Naive thymus-derived CD4-positive, alpha-beta T cell (primary cell): Measurements from ENCODE around the gene LACTB. TPM values are rescaled to one million over a fixed set of nuclear protein-coding genes. Genes with fewer than 3 reads are reported as not detected.

Experiments
- ATAC-seq: fragments of 150-1000 bp; cut with Tn5 transposase; 2 replicates; pipeline ENCODE4 v1.10.0; 2021; ENCODE audit warnings: mild to moderate bottlenecking, moderate library complexity
- CTCF ChIA-PET: fragments of 350-600 bp; sonication (Branson Sonifier 250); formaldehyde crosslinking; loops from one replicate; lab custom pipeline; 2021; ENCODE audit warnings: antibody characterized with exemption; lab: Charles Lee
- POLR2A ChIA-PET: fragments of 350-600 bp; sonication (Branson Sonifier 250); formaldehyde crosslinking; loops from one replicate; lab custom pipeline; 2021; ENCODE audit warnings: antibody characterized with exemption, inconsistent platforms; lab: Charles Lee
- DNase-seq, 9 donors: peaks; one replicate each; pipeline versions ENCODE4 v3.0.0 to v3.0.0-alpha.2; 2020 to 2022; ENCODE audit warnings: mixed read lengths in 1 of 9
- H3K27ac ChIP-seq: one replicate; pipeline ENCODE4 v1.7.0; 2013; ENCODE audit warnings: mild to moderate bottlenecking, low read depth, low read length, moderate library complexity
- H3K27me3 ChIP-seq, 2 donors: one replicate each; pipeline ENCODE4 v1.7.0; 2013; ENCODE audit warnings: low read length in 2 of 2, mild to moderate bottlenecking in 2 of 2, moderate library complexity in 2 of 2; ENCODE audit not compliant: control insufficient read depth in 2 of 2, insufficient read depth in 2 of 2
- H3K36me3 ChIP-seq, 3 experiments: 1 replicate in 2 of 3; 2 replicates in 1 of 3; pipeline ENCODE4 v1.7.0; 2013; ENCODE audit warnings: low read length in 3 of 3, mild to moderate bottlenecking in 3 of 3, moderate library complexity in 1 of 3; ENCODE audit not compliant: insufficient read depth in 3 of 3, control insufficient read depth in 2 of 3
- H3K4me1 ChIP-seq, 2 donors: one replicate each; pipeline ENCODE4 v1.7.0; 2013; ENCODE audit warnings: low read length in 2 of 2, mild to moderate bottlenecking in 2 of 2, moderate library complexity in 1 of 2; ENCODE audit not compliant: control insufficient read depth in 2 of 2, insufficient read depth in 2 of 2
- H3K4me3 ChIP-seq: 2 replicates; pipeline ENCODE4 v1.7.0; 2013; ENCODE audit warnings: mild to moderate bottlenecking, low read length
- H3K9me3 ChIP-seq, 3 experiments: 1 replicate in 2 of 3; 2 replicates in 1 of 3; pipeline ENCODE4 v1.7.0; 2013; ENCODE audit warnings: low read length in 3 of 3; ENCODE audit not compliant: control insufficient read depth in 2 of 3
- H3K27ac Mint-ChIP-seq, 9 donors: one replicate each; pipeline ENCODE4 v1.8.0; 2020 to 2022; ENCODE audit warnings: mixed read lengths in 9 of 9, mild to moderate bottlenecking in 8 of 9, moderate library complexity in 5 of 9, inconsistent platforms in 2 of 9
- H3K27me3 Mint-ChIP-seq, 5 donors: one replicate each; pipeline ENCODE4 v1.8.0; 2021 to 2022; ENCODE audit warnings: mixed read lengths in 5 of 5, mild to moderate bottlenecking in 1 of 5
- H3K36me3 Mint-ChIP-seq, 5 donors: one replicate each; pipeline ENCODE4 v1.8.0; 2020 to 2022; ENCODE audit warnings: mixed read lengths in 5 of 5, mild to moderate bottlenecking in 3 of 5, inconsistent platforms in 1 of 5
- H3K4me1 Mint-ChIP-seq, 7 donors: one replicate each; pipeline ENCODE4 v1.8.0; 2020 to 2022; ENCODE audit warnings: mixed read lengths in 7 of 7, mild to moderate bottlenecking in 3 of 7, inconsistent platforms in 1 of 7
- H3K4me3 Mint-ChIP-seq, 10 donors: one replicate each; pipeline ENCODE4 v1.8.0; 2020 to 2022; ENCODE audit warnings: mild to moderate bottlenecking in 10 of 10, mixed read lengths in 10 of 10, moderate library complexity in 6 of 10, inconsistent platforms in 2 of 10
- H3K9me3 Mint-ChIP-seq, 11 donors: one replicate each; pipeline ENCODE4 v1.8.0; 2020 to 2022; ENCODE audit warnings: mixed read lengths in 11 of 11, mild to moderate bottlenecking in 4 of 11, inconsistent platforms in 1 of 11, moderate library complexity in 1 of 11
- intact Hi-C, 2 donors: fragments of 100-400 bp; cut with micrococcal nuclease; formaldehyde crosslinking; loops; one replicate each; pipeline ENCODE4 v1.15.1; 2023
- polyA plus RNA-seq, 2 donors: library from polyadenylated mRNA; unstranded; fragments of 300-500 nt; fragmentation: Illumina TruSeq; gene quantifications; one replicate each; pipeline ENCODE4 v1.2.3, GENCODE V29; 2021
- total RNA-seq, 6 experiments: library from RNA in 5 of 6; stranded (reverse) in 5 of 6; gene quantifications; 1 replicate in 5 of 6; 2 replicates in 1 of 6; pipeline ENCODE4 v1.2.3 and lab custom pipeline; 2021 to 2026

The LACTB gene
- total and polyA plus RNA-seq, 7 experiments from 2014 or later, result 8.2 to 23.2 (median 10.4) TPM

DNA sequence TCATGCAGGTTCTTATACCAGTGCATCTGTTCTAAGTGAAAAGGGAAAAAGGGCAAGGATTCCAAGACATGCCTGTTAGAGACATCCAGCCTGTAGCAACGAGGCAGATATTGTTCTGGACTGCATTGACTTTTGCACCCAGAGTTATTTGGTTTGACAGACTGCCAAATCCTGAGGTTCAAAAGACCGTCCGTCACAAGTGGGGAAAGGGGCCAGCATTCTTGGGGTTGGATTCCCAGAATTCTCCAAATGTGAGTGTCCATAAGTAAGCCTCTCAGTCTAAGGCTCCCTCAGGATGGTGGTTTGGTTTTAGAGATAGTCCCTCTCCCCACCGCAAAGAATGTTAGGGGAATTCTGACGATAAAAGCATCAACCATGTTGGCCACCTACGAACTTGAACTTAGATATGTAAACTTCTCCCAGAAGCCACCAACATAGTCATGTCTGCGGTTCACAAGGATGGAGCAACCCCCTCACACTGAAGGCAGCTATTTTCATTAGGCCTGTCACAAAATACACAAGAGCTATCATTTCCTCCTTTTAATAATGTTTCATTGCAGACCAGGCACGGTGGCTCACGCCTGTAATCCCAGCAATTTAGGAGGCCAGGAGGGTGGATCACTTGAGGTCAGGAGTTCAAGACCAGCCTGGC is 13.6 kb upstream of the LACTB start:
- Histone ChIP-seq H3K27me3 (no peaks in the 10 kb centered on the region), H3K36me3 (no peaks in the 10 kb centered on the region), H3K4me3 (no peak overlapping the region), H3K27ac (no peak overlapping the region), H3K9me3 (no peaks in the 10 kb centered on the region), H3K4me1 (no peaks in the 10 kb centered on the region)
- DNase-seq (no peak), ATAC-seq (no peak)
- no peaks in the 10 kb centered on the region for H3K36me3 Mint-ChIP-seq
- POLR2A ChIA-PET, result no interaction called here
- intact Hi-C loops, result no loop called here
- H3K27ac Mint-ChIP-seq, result no peak overlapping the region
- H3K9me3 Mint-ChIP-seq, result peaks cover 0 to 3% (median 0%) of the 10 kb centered on the region in 11 donors
- CTCF ChIA-PET, result no interaction called here
- H3K4me3 Mint-ChIP-seq, result no peak overlapping the region
- H3K4me1 Mint-ChIP-seq, result peaks cover 0 to 2% (median 0%) of the 10 kb centered on the region in 7 donors
- H3K27me3 Mint-ChIP-seq, result peaks cover 4 to 34% (median 5%) of the 10 kb centered on the region in 5 donors

DNA sequence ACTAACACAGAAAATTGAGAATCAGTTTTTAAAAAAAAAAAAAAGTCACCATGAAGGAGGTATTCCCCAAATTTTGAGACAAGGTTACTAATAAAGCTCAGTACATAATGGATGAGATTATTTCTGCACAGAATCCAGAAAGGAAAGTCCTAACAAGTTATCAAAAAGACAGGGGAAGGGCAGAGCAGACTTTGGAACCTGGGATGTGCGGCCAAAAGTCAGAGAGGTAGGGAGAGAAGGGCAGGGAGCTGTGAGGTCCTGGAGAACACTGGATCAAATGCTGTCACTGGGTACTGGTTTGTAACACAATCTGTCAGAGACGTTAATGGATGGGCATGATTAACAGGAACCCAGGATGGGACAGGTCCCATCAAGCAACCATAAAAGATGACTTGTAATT is 12.2 kb upstream of the LACTB start:
- DNase-seq (no peak), ATAC-seq (no peak)
- intact Hi-C loops, result no loop called here
- Mint-ChIP-seq H3K4me1 (peaks cover 0 to 2% (median 0%) of the 10 kb centered on the region in 7 donors), H3K36me3 (no peaks in the 10 kb centered on the region), H3K9me3 (peaks cover 0 to 3% (median 0%) of the 10 kb centered on the region in 11 donors), H3K4me3 (no peak overlapping the region), H3K27ac (no peak overlapping the region), H3K27me3 (peaks cover 4 to 23% (median 5%) of the 10 kb centered on the region in 5 donors)
- H3K9me3 ChIP-seq, result no peaks in the 10 kb centered on the region
- H3K27ac ChIP-seq, result no peak overlapping the region
- no peaks in the 10 kb centered on the region for H3K27me3 ChIP-seq
- H3K36me3 ChIP-seq, result no peaks in the 10 kb centered on the region
- no peaks in the 10 kb centered on the region for H3K4me1 ChIP-seq
- ChIA-PET CTCF (no interaction called here), POLR2A (no interaction called here)
- no peak overlapping the region for H3K4me3 ChIP-seq

DNA sequence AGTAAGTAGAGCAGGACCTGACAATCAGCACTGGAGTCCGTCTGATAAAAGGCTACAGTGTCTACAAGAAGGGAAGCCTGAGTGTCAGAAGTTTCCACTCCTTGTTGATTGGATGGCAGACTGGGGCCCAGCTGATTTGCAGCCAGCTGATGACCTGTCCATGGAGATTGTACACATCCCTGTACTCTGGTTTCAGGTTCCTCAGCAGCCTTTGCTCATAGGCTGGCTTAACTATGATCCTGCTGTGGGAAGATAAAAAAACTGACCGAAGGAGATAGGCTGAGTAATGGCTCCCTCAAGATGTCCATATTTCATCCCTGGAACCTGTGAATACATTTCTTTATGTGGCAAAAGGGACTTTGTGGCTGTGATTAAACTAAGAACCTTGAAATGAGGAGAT is 11.7 kb upstream of the LACTB start:
- no peak overlapping the region for H3K4me3 Mint-ChIP-seq
- ChIA-PET CTCF (no interaction called here), POLR2A (no interaction called here)
- no peak overlapping the region for H3K4me3 ChIP-seq
- H3K36me3 ChIP-seq, result no peaks in the 10 kb centered on the region
- no peaks in the 10 kb centered on the region for H3K27me3 ChIP-seq
- no peak overlapping the region for H3K27ac Mint-ChIP-seq
- H3K27me3 Mint-ChIP-seq, result peaks cover 4 to 22% (median 5%) of the 10 kb centered on the region in 5 donors
- ATAC-seq (no peak), DNase-seq (no peak)
- no peaks in the 10 kb centered on the region for H3K4me1 ChIP-seq
- H3K27ac ChIP-seq, result no peak overlapping the region
- H3K36me3 Mint-ChIP-seq, result no peaks in the 10 kb centered on the region
- H3K4me1 Mint-ChIP-seq, result peaks cover 0 to 2% (median 0%) of the 10 kb centered on the region in 7 donors
- intact Hi-C loops, result no loop called here
- H3K9me3 ChIP-seq, result no peaks in the 10 kb centered on the region
- peaks cover 0 to 2% (median 0%) of the 10 kb centered on the region in 11 donors for H3K9me3 Mint-ChIP-seq

DNA sequence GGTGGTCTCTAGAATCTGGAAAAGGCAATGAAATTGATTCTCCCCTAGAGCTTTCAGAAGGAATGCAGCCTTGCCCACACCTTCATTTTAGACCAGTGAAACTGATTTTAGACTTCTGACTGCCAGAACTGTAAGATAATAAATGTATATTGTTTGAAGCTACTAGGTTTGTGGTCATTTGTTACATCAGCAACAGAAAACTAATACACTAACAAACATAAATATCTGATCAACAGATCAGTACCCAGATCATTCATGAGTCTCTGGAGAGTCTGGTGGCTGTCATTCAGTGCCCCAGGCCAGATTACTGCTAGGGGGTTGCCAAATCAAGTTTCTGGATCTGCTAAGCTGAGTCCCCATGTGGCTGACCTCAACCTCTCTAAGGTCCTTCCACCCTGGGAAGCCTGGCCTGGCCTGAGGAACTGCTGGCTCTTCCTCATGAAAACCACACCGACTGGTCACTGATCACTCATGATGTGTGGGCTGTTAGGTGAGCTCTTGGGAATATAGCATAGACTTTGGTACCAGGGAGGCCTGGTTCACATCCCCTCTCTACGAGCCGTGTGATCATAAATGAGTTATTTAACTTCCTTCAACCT is 11.1 kb upstream of the LACTB start:
- no peak overlapping the region for H3K4me3 Mint-ChIP-seq
- CTCF ChIA-PET, result interaction anchor here (0.8 kb wide), 1 partner anchor 10 kb away, joined by 3 read pairs; no protein-coding TSS in a partner anchor
- ATAC-seq, result no peak
- peaks cover 3 to 19% (median 4%) of the 10 kb centered on the region in 5 donors for H3K27me3 Mint-ChIP-seq
- no peak for DNase-seq
- no peak overlapping the region for H3K27ac Mint-ChIP-seq
- H3K4me3 ChIP-seq, result no peak overlapping the region
- POLR2A ChIA-PET, result interaction anchor here (0.8 kb wide), 1 partner anchor 41 kb away, joined by 3 read pairs; no protein-coding TSS in a partner anchor
- H3K4me1 ChIP-seq, result no peaks in the 10 kb centered on the region
- no peaks in the 10 kb centered on the region for H3K27me3 ChIP-seq
- peaks cover 0 to 2% (median 0%) of the 10 kb centered on the region in 7 donors for H3K4me1 Mint-ChIP-seq
- H3K36me3 ChIP-seq, result no peaks in the 10 kb centered on the region
- intact Hi-C loops, result no loop called here
- no peaks in the 10 kb centered on the region for H3K9me3 Mint-ChIP-seq
- H3K36me3 Mint-ChIP-seq, result no peaks in the 10 kb centered on the region
- H3K9me3 ChIP-seq, result no peaks in the 10 kb centered on the region
- H3K27ac ChIP-seq, result no peak overlapping the region

DNA sequence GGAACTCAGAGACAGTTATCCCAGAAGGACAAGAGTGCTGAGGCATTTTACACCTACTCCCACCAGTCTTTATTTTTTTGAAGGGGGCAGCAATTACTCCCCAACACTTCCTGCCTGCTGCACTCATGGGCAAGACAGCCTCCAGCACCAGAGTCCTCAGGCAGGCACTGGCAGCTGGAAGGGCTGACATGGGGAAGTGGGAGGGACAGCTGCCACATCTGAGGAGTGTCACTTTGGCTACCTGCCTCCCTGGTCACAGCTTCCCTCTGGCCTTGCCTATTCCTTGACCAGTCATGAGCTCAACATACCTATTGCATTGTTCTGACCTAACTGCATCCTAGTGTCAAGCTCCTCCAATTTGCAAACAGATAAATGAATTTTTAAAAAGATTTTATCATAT is 10.2 kb upstream of the LACTB start:
- Mint-ChIP-seq H3K27ac (no peak overlapping the region), H3K9me3 (no peaks in the 10 kb centered on the region), H3K27me3 (peaks cover 0 to 19% (median 0%) of the 10 kb centered on the region in 5 donors), H3K36me3 (no peaks in the 10 kb centered on the region), H3K4me1 (no peaks in the 10 kb centered on the region), H3K4me3 (no peak overlapping the region)
- no peaks in the 10 kb centered on the region for H3K27me3 ChIP-seq
- no peak overlapping the region for H3K4me3 ChIP-seq
- POLR2A ChIA-PET, result interaction anchor here (0.5 kb wide), 1 partner anchor 1930 kb away, joined by 3 read pairs; no protein-coding TSS in a partner anchor
- no peaks in the 10 kb centered on the region for H3K4me1 ChIP-seq
- H3K9me3 ChIP-seq, result no peaks in the 10 kb centered on the region
- H3K27ac ChIP-seq, result no peak overlapping the region
- no peak for ATAC-seq
- no peak for DNase-seq
- no peaks in the 10 kb centered on the region for H3K36me3 ChIP-seq
- intact Hi-C loops, result no loop called here
- CTCF ChIA-PET, result no interaction called here

DNA sequence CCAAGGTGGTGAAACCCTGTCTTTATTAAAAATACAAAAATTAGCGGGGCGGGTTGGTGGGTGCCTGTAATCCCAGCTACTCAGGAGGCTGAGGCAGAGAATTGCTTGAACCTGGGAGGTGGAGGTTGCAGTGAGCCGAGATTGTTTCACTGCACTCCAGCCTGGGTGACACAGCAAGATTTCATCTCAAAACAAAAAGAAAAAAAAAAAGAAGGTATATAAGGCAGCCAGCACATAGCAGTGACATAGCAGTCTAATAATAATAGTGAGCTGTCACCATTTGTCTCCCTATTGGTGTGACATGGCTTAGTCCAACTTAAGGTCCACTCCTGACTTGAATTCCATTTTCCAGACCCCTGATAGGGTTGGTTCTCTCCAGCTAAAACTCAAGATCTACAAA is 8.8 kb upstream of the LACTB start:
- H3K4me3 Mint-ChIP-seq, result no peak overlapping the region
- no peak overlapping the region for H3K27ac Mint-ChIP-seq
- H3K36me3 Mint-ChIP-seq, result no peaks in the 10 kb centered on the region
- peaks cover 0 to 19% (median 0%) of the 10 kb centered on the region in 5 donors for H3K27me3 Mint-ChIP-seq
- H3K4me3 ChIP-seq, result no peak overlapping the region
- ChIA-PET CTCF (interaction anchor here (0.6 to 0.7 kb wide), 2 partner anchors 958 to 1749 kb away, joined by 3 read pairs; no protein-coding TSS in a partner anchor), POLR2A (no interaction called here)
- no peaks in the 10 kb centered on the region for H3K9me3 ChIP-seq
- no peak overlapping the region for H3K27ac ChIP-seq
- H3K4me1 ChIP-seq, result no peaks in the 10 kb centered on the region
- H3K9me3 Mint-ChIP-seq, result no peaks in the 10 kb centered on the region
- no peaks in the 10 kb centered on the region for H3K27me3 ChIP-seq
- H3K36me3 ChIP-seq, result no peaks in the 10 kb centered on the region
- ATAC-seq (no peak), DNase-seq (no peak)
- intact Hi-C loops, result no loop called here
- no peaks in the 10 kb centered on the region for H3K4me1 Mint-ChIP-seq
